Activated CD8-positive, alpha-beta memory T cell treated with anti-CD3 and anti-CD28 coated beads for 36 hours (primary cell): Measurements from ENCODE around the gene SMTNL2. TPM values are rescaled to one million over a fixed set of nuclear protein-coding genes. Genes with fewer than 3 reads are reported as not detected.

ENCODE experiments used
- CTCF ChIA-PET: fragments of 350-600 bp; sonication (Branson Sonifier 250); formaldehyde crosslinking; loops from one replicate; lab custom pipeline; 2021; ENCODE audit warnings: antibody characterized with exemption; lab: Charles Lee
- POLR2A ChIA-PET: fragments of 350-600 bp; sonication (Branson Sonifier 250); formaldehyde crosslinking; loops from one replicate; lab custom pipeline; 2021; ENCODE audit warnings: antibody characterized with exemption; lab: Charles Lee
- total RNA-seq, 2 experiments: library from RNA; stranded (reverse); gene quantifications; one replicate each; pipeline ENCODE4 v1.2.3, GENCODE V29; 2021

SMTNL2 gene
- total RNA-seq, 2 experiments from 2014 or later = not detected

DNA sequence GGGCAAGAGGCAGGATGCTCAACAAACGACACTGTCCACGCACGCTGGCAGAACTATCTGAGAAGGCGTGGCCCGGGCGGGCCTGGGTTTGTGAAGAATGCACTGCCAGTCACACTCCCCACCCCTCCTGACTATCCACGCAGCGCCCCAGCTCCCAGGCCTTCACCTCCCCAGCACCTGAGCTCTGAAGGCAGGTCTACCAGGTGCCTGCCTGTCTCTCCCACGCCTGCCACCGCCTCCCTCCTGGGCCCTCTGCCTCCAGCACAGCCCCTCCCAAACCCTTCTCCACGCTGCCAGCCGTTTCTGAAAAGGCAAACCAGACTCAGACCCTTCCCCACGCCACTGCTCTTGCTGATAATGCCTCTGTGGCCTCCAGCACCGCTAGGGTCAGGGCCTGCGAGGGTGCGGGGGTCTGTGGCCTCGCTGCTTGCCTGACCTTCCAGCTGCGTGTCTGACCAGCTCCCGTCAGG is 40.7 kb upstream of the SMTNL2 start:
- ChIA-PET CTCF (interaction anchor here (0.6 kb wide), 1 partner anchor 333 kb away, joined by 3 read pairs; no protein-coding TSS in a partner anchor), POLR2A (no interaction called here)

- POLR2A ChIA-PET = no interaction called here
- CTCF ChIA-PET = interaction anchor here (0.6 kb wide), 1 partner anchor 334 kb away, joined by 3 read pairs; no protein-coding TSS in a partner anchor
Measured at GRCh38 chr17:4544135-4544950, 40.0 kb upstream of the SMTNL2 start.

DNA sequence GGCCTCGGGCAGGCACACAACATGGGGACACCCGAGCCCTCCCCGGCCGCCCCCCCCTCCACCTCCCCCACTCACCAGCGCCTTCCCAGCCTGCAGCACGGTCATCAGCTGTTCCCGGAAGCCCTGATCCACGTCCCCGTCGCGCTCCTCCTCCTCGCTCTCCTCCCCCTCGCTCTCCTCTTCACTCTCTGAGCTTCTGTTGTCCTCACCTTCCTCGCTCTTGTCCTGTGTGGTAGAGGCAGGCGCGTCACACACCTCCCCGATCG is 39.4 kb upstream of the SMTNL2 start:
- ChIA-PET CTCF (interaction anchor here (1.4 kb wide), 1 partner anchor 82 kb away, joined by 4 read pairs; no protein-coding TSS in a partner anchor), POLR2A (no interaction called here)

DNA sequence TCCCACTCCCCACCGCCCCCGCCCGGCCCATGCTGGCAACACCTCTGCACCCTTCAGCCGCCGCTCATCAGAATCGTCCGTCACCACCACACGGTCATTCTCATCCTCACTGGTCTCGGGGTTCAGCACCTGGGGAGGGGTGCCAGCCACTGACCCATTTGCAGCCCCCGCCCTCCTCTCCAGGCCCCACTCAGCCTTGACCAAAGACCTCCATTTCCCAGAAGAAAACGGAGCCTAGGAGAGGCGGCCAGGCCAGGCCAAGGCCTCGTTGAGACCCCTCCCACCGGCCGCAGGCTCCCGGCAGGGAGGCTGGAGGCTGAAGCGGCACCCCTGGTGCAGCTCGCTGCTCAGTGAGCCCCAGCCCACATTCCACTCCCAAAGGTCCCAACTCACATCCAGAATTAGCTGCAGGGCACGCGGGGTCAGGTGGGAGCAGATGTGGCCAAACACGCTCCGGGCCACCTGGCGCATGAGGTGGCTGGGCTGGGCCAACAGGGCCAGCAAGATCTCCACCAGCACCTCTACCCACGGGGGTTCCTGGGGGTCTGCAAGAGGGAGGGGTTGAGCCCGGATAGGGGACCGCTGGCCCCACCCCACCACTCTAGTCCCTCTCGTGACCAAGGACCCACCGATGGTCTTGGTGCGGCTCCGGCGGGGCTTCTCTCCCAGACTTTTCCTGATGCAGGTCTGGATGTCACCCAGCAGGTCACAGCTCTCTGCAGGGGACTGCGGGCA is 38.9 kb upstream of the SMTNL2 start:
- POLR2A ChIA-PET = no interaction called here
- CTCF ChIA-PET = interaction anchor here (1.4 kb wide), 1 partner anchor 81 kb away, joined by 4 read pairs; no protein-coding TSS in a partner anchor

- ChIA-PET CTCF (no interaction called here), POLR2A (no interaction called here)
Measured at GRCh38 chr17:4547118-4547906, 37.0 kb upstream of the SMTNL2 start.

DNA sequence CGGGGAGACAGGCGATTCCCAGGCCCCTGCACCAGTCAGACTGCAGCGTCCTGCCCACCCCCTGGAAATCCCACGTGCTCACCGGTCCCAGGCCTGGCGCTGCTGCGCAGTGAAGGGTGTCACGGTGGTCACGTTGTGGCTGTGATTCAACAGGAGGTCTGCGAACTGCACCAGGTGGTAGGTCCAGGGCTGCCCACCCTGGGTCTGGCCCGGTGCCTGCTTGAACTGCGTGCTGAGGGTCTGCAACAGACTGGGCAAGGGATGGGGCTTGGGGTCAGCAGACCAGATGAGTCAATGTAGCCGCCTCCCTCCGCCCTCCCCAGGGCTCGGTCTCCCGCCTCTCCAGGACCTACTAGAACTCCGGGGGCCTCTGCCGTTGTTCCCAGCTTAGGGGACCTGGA is 36.3 kb upstream of the SMTNL2 start:
- POLR2A ChIA-PET = no interaction called here
- CTCF ChIA-PET = no interaction called here

GRCh38 chr17:4548721-4549531 is 35.4 kb upstream of the SMTNL2 start:
- CTCF ChIA-PET = interaction anchor here (1.0 kb wide), 1 partner anchor 18 kb away, joined by 3 read pairs; no protein-coding TSS in a partner anchor
- POLR2A ChIA-PET = interaction anchor here (0.6 to 1.4 kb wide), 2 partner anchors 11 to 285 kb away, joined by 7 to 10 read pairs; partner anchors contain the start of gene ANKFY1

DNA sequence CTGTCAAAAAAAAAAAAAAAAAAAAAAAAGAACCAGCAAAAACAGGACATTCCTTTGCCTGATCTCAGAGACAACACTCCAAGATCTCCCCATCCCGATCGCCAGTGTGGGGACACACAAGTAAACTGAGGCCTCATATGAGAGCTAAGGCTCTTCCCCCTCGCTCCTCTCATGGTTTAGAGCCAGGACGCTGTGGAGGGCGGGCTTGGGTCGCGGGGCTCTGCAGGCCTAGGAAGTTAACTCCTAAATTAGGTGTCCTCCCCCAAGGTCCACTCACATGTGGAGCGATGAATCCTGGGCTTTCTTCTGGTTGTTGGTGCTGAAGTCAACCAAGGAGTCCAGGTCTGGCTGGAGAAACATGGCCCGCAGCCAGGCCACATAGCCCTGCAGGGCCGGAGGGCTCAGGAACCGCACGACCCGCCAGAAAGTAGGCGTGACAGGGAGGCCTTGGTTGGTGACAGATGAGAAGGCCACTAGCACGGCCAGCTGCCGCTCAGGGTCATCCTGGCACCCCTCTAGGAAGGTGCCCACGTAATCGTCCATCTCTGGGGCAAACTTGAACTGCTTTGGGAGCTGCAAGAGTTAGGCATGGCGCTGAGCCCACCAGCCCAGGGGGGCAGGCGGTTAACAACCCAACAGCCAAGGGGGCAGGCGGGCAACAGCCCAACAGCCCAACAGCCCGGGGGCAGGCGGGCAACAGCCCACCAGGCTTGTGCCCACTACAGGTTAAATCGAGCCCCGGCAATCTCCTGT is 34.4 kb upstream of the SMTNL2 start:
- CTCF ChIA-PET = interaction anchor here (0.9 to 1.4 kb wide), 4 partner anchors 15 to 76 kb away, joined by 3 to 5 read pairs (median 3); no protein-coding TSS in a partner anchor
- POLR2A ChIA-PET = interaction anchor here (0.6 to 1.4 kb wide), 2 partner anchors 12 to 286 kb away, joined by 7 to 10 read pairs; partner anchors contain the start of gene ANKFY1

DNA sequence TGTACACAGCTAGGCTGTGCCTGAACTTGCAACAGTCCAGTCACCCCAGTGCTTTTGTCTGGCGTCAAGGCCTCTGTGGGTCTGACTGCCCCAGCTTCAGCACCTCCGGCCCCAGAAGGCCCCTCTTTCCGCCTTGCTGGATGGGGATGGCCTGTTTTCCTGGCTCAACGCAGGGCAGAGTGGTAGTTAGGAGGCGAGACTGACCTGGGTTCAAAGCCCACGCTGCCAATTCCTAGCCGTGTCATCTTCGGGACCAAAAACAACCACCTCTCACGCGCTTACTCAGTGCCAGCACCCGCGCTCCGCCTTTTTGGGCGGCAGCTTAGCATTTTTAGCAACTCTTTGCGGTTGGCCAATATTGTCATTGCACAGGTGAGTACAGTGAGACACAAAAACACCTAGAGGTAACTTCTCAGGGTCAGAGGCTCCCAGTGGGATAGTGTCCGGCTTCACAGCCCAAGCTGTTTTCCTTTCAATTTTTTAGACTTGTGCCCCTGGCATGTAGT is 33.7 kb upstream of the SMTNL2 start:
- CTCF ChIA-PET = interaction anchor here (0.9 to 1.4 kb wide), 3 partner anchors 15 to 75 kb away, joined by 3 to 5 read pairs (median 3); no protein-coding TSS in a partner anchor
- POLR2A ChIA-PET = no interaction called here

DNA sequence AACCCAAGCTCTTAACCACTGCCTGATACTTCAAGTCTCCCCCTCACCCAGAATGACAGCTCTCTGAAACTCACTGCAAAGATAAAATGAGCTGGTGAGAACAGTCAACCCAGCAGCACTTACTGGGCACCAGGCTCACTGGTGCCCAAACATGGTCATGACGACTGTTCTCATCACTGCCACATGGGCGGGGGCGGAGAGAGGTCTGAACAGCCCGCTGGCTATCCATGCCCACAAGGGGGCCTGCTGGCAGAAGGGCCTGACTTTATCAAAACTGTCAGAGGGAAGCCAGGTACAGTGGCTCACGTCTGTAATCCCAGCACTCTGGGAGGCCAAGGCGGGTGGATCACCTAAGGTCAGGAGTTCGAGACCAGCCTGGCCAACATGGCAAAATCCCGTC is 33.2 kb upstream of the SMTNL2 start:
- POLR2A ChIA-PET = no interaction called here

GRCh38 chr17:4551796-4552525 is 32.4 kb upstream of the SMTNL2 start:
- POLR2A ChIA-PET = interaction anchor here (0.6 kb wide), 2 partner anchors 10 to 504 kb away, joined by 3 to 4 read pairs; no protein-coding TSS in a partner anchor
- CTCF ChIA-PET = interaction anchor here (0.6 to 1.3 kb wide), 3 partner anchors 10 to 131 kb away, joined by 3 read pairs; no protein-coding TSS in a partner anchor

More for the DNA sequence above, 33.2 kb upstream of the SMTNL2 start:
- CTCF ChIA-PET = no interaction called here

GRCh38 chr17:4553669-4554068 is 30.7 kb upstream of the SMTNL2 start:
- POLR2A ChIA-PET = no interaction called here
- CTCF ChIA-PET = interaction anchor here (1.2 kb wide), 1 partner anchor 42 kb away, joined by 3 read pairs; no protein-coding TSS in a partner anchor

GRCh38 chr17:4554441-4554996 is 29.8 kb upstream of the SMTNL2 start:
- CTCF ChIA-PET = interaction anchor here (1.2 to 2.3 kb wide), 2 partner anchors 12 to 43 kb away, joined by 3 to 7 read pairs; no protein-coding TSS in a partner anchor
- POLR2A ChIA-PET = interaction anchor here (0.6 kb wide), 1 partner anchor 19 kb away, joined by 3 read pairs; no protein-coding TSS in a partner anchor

- CTCF ChIA-PET = interaction anchor here (1.1 to 2.3 kb wide), 3 partner anchors 12 to 73 kb away, joined by 3 to 7 read pairs (median 3); partner anchors contain the start of gene SMTNL2
Measured at GRCh38 chr17:4554997-4555799, 29.1 kb upstream of the SMTNL2 start, which contains the start of gene MYBBP1A. Gene MYBBP1A (minus strand): TSS chr17:4555384. CDS start chr17:4555324, 60 bp downstream.

More at GRCh38 chr17:4554997-4555799, 29.1 kb upstream of the SMTNL2 start, which contains the start of gene MYBBP1A:
- POLR2A ChIA-PET = interaction anchor here (0.6 kb wide), 1 partner anchor 19 kb away, joined by 3 read pairs; no protein-coding TSS in a partner anchor
